ENCODE results near the gene IL1RL2.
A peak's percentile ranks its signal among the peaks of the same experiment; 100 is the strongest.

The IL1RL2 gene

GRCh38 chr2:102159295-102159694, 27.5 kb upstream of the IL1RL2 start:
- peak; percentile 33 for DNase-seq

- peak; percentile 78 for DNase-seq
These were observed 20.5 kb upstream of the IL1RL2 start for GRCh38 chr2:102166189-102166845.

- no peak for DNase-seq
These were observed 18.6 kb upstream of the IL1RL2 start for GRCh38 chr2:102168026-102168771.

DNA sequence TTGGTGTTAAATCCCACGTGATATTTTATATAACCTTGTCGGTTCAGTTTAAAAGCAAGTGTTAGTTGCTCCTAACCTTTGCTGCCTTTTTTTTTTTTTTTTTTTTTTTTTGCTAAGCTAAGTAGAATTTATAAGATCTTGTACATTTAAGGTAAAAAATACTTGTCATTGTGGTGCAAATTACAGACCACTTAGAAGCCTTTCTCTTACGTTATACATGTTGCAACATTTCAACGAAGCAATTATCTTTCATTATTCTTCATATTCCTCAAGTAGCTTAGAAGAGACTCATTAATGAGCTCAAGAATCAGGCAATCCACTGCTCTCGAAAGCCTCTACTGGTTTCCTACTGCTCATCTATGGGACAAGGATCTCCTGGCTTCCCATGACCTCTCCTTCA, 14.9 kb upstream of the IL1RL2 start:
- DNase-seq = no peak

DNA sequence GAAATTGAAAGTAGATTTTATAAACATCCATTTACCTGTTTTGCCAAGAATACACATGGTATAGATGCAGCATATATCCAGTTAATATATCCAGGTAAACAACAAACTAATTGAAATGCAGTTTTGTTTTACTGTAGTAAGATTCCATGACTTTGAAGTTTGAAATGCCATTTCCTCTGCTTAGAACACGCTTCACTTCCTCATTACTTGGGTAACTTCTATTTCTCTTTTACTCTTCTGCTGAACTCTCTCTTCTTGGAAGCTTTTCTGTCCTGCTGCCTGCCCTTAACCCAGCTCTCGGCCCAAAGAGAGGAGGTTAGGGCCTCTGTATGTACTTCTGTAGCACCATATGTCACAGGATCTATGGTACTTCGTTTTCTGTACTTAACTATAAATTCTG, 14.1 kb upstream of the IL1RL2 start:
- no peak for DNase-seq

DNA sequence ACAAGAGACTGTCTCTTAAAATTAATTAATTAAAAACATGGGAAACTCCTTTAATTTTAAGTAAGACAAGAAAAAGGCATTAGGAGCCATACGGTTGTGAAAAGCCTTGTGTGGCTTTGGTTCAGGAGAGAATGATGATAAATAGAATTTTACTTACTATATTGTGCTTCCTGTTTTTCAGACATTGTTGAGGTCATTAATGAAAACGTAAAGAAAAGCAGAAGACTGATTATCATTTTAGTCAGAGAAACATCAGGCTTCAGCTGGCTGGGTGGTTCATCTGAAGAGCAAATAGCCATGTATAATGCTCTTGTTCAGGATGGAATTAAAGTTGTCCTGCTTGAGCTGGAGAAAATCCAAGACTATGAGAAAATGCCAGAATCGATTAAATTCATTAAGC, 10.7 kb upstream of the IL1RL2 start:
- DNase-seq = no peak

GRCh38 chr2:102177814-102178478, 8.9 kb upstream of the IL1RL2 start:
- DNase-seq = no peak

DNA sequence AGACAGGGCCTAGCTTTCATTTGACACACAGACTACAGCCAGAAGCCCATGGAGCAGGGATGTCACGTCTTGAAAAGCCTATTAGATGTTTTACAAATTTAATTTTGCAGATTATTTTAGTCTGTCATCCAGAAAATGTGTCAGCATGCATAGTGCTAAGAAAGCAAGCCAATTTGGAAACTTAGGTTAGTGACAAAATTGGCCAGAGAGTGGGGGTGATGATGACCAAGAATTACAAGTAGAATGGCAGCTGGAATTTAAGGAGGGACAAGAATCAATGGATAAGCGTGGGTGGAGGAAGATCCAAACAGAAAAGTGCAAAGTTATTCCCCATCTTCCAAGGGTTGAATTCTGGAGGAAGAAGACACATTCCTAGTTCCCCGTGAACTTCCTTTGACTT, 7.8 kb upstream of the IL1RL2 start:
- DNase-seq = no peak

DNA sequence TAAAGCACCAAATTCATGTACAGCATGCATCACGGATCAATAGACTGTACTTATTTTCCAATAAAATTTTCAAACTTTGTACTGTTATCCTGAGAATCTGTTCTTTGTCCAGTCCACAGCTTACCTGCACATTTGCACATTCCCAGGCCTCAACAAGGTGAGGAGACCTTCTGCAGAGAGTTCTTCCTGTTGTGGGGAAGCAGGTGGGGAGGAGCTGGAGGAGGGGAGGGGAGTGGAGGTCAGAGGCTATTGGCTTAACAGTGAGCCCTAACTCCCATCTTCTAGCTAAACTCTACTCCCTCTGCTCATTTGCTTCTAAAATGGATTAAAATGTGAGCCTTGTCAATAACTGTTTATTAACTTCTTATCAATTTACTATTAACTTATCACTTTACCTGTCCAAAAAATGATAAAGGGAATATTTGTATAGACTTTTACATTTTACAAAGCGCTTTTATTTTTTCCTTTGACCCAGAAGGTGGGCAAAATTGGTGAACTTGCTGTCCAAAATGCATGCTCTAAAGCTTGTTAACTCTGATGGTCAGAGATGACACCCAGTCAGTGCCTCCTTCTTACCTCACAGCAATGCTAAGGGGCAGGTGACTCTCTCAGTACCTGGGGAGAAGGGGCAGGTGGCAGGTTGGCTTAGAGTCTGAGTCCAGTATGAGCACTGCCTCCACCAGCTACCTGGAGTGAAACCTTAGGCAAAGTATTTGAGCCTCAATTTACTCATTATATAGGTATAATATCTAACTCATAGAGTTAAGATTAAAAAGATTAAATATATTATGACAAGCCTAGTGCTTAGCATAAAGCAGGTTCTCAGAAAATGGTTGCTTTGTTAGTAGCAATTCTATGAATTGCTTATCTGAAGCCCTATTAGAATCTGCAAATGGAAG, 6.8 kb upstream of the IL1RL2 start:
- DNase-seq = no peak

DNA sequence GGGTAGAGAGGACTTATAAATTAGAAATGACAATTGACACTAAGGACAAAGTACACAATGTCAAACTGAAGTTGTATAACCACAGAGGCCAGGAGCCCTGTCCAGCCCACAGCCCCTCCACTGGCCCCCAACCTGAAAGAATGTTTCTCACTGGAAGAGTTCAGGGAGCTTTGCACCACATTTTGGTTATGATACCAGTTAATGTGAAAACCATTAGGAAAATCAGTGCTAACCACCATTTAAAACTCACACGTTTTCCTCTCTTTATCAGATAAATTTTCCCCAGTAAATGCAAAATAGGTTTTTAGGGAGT, 6.2 kb upstream of the IL1RL2 start:
- DNase-seq = no peak

DNA sequence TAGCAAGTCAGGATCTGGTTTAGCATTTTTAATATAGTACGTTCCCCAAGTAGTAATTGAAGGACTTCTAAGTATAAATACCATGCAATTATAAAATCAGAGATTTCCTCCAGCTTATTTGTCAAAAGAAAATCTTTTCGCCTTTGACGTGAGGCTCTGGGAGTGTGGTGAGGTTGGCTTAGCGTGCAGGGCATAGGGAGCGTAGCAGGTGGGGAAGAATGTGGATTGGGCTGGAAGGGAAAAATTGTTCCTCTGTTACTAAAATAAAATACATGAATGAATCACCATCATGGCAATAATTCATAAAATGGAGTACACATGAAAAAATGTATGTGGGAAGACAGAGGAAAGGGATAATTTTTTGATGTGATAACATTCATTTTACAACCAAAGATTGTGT, 5.4 kb upstream of the IL1RL2 start:
- DNase-seq = peak; percentile 19

- DNase-seq = peak; percentile 8
These were observed 4.7 kb upstream of the IL1RL2 start for GRCh38 chr2:102181919-102182635.

DNA sequence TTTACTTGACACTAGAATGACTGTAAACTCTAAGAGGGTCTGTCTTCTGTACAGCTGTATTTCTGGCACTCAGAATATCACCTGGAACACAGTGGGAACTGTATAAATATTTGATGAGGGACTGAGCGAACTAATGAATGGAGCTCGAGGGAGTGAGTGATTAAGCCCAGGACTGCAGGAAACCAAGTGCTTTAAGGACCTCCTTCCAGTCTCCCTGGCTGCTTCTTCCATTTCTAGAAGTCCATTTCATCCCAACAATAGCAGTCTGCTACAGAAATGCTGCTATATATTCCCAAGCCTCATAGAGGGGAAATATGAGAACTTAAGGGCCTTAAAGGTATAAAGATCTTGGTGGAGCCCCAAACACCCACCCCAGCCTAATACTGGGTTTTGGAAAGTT, 2.8 kb upstream of the IL1RL2 start:
- DNase-seq = no peak

DNA sequence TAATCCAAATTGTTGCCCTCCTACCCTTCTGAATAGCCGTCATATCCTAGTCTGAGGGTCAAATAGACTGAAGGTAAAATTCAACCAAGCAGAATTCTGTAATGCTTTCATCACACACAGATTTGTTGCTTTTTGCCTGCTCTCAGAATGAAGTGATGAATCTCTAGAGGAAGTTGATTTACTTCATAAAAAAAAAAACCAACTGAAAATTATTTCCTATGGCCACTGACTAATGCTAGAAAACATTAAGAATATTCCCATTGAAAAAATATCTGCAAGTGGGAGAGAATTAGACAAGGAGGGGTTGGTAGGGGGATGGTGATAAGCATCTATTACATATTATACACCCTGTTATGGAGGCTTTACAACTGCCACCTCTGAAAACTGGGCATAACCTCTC, 2.3 kb upstream of the IL1RL2 start:
- peak; percentile 47 for DNase-seq

DNA sequence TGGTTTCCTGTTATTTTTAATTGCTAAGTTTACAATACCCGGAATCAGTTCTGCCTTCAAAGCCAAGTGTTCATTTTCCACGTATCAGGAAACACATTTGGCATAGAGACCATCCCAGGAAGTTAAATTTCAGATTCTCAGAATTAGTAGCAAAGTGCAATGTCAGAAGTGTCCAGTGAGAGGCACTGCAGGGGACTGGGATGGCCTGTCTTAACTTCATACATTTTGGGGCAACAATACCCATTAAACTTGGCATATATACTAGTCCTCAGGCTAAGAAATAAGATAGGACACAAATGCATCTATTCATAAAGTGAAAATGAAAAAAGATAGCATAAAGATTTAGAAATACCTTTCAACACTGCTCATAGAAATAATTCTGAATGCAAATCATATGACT, 1.5 kb upstream of the IL1RL2 start:
- no peak for DNase-seq

- DNase-seq = peak; percentile 50
These were observed 800 bp downstream of the IL1RL2 start for GRCh38 chr2:102187496-102188150.

DNA sequence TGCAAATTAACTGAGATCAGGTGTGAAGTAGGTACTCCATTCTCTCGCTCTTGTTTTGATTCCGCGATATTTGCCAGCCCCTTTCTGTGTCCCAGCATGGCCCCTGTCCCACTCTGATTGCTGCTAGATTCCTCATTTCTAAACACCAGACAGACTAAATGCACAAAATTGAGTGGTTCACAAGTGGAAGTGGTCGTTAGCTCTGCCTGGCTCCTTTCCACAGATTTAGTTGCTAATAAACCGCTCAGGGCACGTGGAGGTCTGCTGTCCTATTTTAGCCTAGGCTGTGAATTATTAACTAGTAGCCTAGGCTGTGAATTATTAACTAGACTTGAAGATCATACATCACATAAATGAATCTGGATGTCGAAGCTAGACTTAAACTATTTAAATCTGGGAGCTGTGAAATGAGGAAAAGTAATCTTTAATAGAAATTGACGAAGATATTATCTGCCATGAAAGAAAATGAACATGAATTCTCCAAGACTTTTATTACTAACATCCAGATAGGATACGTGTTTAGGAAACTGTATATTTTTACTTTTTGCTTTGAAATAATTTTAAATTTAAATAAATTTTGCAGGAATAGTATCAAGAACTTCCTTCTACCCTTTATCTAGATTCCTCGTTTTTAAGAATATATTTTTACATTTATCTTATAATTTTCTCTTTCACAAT, 3.7 kb downstream of the IL1RL2 start:
- DNase-seq = no peak

DNA sequence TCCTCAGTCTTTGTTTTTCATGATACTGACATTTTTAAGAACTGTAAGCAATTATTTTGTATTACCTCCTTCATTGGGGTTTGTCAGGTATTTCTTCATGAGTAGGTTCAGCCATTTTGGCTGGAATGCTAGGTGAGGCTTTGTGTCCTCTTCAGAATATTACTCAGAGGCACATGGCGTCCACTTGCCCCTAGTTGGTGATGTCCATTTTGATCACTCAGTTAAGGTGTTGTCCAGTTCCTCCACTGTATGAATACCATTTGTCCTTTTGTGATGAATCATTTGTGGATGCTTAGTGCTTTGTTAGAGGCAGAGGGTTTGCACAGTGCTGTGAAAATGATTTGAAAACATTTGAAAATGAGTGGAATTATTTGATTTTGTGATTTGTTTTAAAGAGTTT, 4.7 kb downstream of the IL1RL2 start:
- no peak for DNase-seq

GRCh38 chr2:102193074-102193473, 6.3 kb downstream of the IL1RL2 start:
- peak; percentile 26 for DNase-seq

GRCh38 chr2:102194609-102195268, 7.9 kb downstream of the IL1RL2 start:
- DNase-seq = no peak
